ENCODE measurements around the gene CEP89. TPM values are rescaled to one million over a fixed set of nuclear protein-coding genes. Genes with fewer than 3 reads are reported as not detected.

Gene CEP89
- total and polyA plus RNA-seq, 4 donors = 8.7 to 18.7 (median 14.0) TPM

- H3K4me3 ChIP-seq = no peak overlapping the region
- H3K9me3 ChIP-seq (ENCODE audit: control insufficient read depth in 4 of 4, insufficient read depth in 3 of 4, low read length in 3 of 4) = no peaks in the 10 kb centered on the region
- H3K9ac ChIP-seq (ENCODE audit: insufficient read depth in 1 of 2, low read length in 2 of 2) = no peak overlapping the region
- H3K4me1 ChIP-seq (ENCODE audit: control insufficient read depth in 5 of 5, insufficient read depth in 5 of 5, low read length in 5 of 5) = no peaks in the 10 kb centered on the region
- 83 to 88% methylated on average over 18 of the region's 18 CpGs for WGBS, 2 donors
- no peak overlapping the region for H3K27ac ChIP-seq (ENCODE audit: low read depth in 1 of 2, low read length in 1 of 2)
- H3K27me3 ChIP-seq (ENCODE audit: control insufficient read depth in 3 of 3, insufficient read depth in 3 of 3, low read length in 2 of 3) = no peaks in the 10 kb centered on the region
- DNase-seq = no peak
- no peak for TF ChIP-seq CTCF (IDR thresholded peaks at IDR 0.05; ENCODE audit: control extremely low read depth, extremely low read depth)
- H3K36me3 ChIP-seq (ENCODE audit: control insufficient read depth in 4 of 4, insufficient read depth in 4 of 4, low read length in 4 of 4) = peaks cover 0 to 3% (median under 1%) of the 10 kb centered on the region in 4 donors
- ATAC-seq (ENCODE audit: insufficient read depth, low FRiP score) = no peak
Measured at GRCh38 chr19:32873247-32873959, 98.4 kb downstream of the CEP89 start.

- no peak for ATAC-seq (ENCODE audit: insufficient read depth, low FRiP score)
- 91 to 93% methylated on average over 3 of the region's 3 CpGs for WGBS, 2 donors
- Histone ChIP-seq H3K9ac (ENCODE audit: insufficient read depth in 1 of 2, low read length in 2 of 2) (no peak overlapping the region), H3K4me3 (no peak overlapping the region), H3K27ac (ENCODE audit: low read depth in 1 of 2, low read length in 1 of 2) (no peak overlapping the region), H3K4me1 (ENCODE audit: control insufficient read depth in 5 of 5, insufficient read depth in 5 of 5, low read length in 5 of 5) (no peaks in the 10 kb centered on the region), H3K36me3 (ENCODE audit: control insufficient read depth in 4 of 4, insufficient read depth in 4 of 4, low read length in 4 of 4) (no peaks in the 10 kb centered on the region), H3K9me3 (ENCODE audit: control insufficient read depth in 4 of 4, insufficient read depth in 3 of 4, low read length in 3 of 4) (no peaks in the 10 kb centered on the region), H3K27me3 (ENCODE audit: control insufficient read depth in 3 of 3, insufficient read depth in 3 of 3, low read length in 2 of 3) (no peaks in the 10 kb centered on the region)
- no peak for DNase-seq
- TF ChIP-seq CTCF (IDR thresholded peaks at IDR 0.05; ENCODE audit: control extremely low read depth, extremely low read depth) = no peak
Measured at GRCh38 chr19:32872391-32872790, 99.4 kb downstream of the CEP89 start.

GRCh38 chr19:32870981-32871451, 100.7 kb downstream of the CEP89 start:
- Histone ChIP-seq H3K27ac (ENCODE audit: low read depth in 1 of 2, low read length in 1 of 2) (no peak overlapping the region), H3K27me3 (ENCODE audit: control insufficient read depth in 3 of 3, insufficient read depth in 3 of 3, low read length in 2 of 3) (no peaks in the 10 kb centered on the region), H3K4me3 (no peak overlapping the region), H3K9ac (ENCODE audit: insufficient read depth in 1 of 2, low read length in 2 of 2) (no peak overlapping the region), H3K4me1 (ENCODE audit: control insufficient read depth in 5 of 5, insufficient read depth in 5 of 5, low read length in 5 of 5) (no peaks in the 10 kb centered on the region), H3K36me3 (ENCODE audit: control insufficient read depth in 4 of 4, insufficient read depth in 4 of 4, low read length in 4 of 4) (no peaks in the 10 kb centered on the region), H3K9me3 (ENCODE audit: control insufficient read depth in 4 of 4, insufficient read depth in 3 of 4, low read length in 3 of 4) (no peaks in the 10 kb centered on the region)
- no peak for TF ChIP-seq CTCF (IDR thresholded peaks at IDR 0.05; ENCODE audit: control extremely low read depth, extremely low read depth)
- DNase-seq (peak in 1 of 3 donors; percentile 4), ATAC-seq (ENCODE audit: insufficient read depth, low FRiP score) (no peak)
- 69 to 73% methylated on average over 12 of the region's 12 CpGs for WGBS, 2 donors

All from lung (tissue), 12 donors.